ENCODE data around the gene IDE.
"Not testable (repeated sequence)": the region's sequence is repeated elsewhere in the genome, so short reads cannot be mapped to it uniquely, and the experiment has no call there.

IDE gene

GRCh38 chr10:92483539-92483938 is 90.4 kb downstream of the IDE start:
- DNase-seq, result no peak

DNA sequence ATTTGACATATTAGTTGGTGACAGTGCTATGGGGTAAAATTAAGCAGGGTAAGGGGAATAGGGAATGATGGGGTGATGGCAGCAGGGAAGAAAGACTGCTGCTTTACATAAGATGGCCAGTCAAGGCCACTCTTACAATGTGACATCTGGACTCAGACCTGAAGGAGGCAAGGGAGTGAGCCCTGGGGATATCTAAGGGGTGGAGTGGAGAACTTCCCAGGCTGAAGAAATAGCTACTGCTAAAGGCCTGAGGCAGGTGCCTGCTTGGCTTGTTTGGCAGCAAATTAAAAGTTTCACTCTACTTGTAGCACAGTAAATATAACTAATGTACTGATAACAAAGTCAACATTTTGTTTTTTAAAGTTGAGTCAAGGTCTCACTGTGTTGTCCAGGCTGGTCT is 93.5 kb downstream of the IDE start:
- no peak for DNase-seq

DNA sequence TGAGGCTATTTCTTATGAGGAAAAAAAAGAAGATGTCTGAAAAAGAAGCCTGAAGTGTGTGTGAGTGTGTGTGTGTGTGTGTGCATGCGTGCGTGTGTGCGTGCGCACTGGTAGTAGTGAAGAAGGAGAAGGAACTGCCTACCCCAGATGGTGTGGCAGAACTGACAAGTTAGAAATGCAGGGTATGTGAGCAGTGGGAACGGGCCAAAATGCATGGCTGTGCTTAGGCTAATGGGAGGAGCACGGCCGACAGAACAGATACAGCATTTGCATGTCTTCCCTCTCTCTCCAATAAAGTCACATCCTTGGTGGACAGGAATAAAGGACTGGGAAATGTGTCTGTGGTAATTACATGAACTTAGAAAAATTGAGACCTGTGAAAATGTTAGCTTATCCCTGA is 94.3 kb downstream of the IDE start:
- DNase-seq, result no peak

DNA sequence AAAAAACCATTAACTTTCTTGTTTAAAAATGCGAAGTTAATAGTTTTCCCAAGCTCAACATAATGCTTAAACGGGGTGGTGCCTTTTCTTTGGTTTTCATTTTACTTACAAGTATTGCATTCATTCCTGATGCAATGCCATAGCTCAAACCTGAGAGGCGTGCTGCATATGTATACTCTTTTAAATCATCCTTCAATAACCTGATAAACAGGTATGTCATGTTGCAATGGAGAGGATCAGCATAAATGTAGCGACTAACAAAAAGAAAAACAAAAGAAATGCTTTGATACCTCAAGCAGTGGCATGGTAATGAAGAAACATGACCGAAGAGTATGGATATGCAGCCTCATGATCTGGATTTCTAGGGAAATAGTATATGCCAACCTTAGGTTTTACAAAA is 95.4 kb downstream of the IDE start:
- no peak for DNase-seq

DNA sequence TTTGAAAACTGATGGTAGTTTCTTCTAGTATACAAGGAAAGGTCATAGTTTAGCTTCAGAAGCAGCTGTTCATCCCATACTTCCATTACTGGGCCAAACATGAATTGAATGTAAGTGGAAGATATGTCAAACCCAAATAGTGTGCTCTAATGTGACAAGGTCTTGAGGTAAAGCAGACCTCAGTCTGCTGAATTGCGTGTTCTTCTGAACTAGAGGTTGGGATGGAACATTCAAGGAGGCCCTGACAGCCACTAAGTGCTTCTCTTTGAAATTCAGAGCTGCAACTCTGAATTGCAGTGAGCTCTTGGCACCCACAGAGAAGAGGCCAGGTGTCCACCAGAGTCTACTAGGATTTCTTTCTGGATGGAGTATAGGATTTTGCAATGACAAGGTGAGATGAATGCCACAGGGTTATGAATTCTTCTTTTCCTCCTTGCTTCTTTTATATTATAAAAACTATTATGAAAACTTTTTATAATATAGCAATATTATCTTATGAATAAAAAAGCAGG is 98.5 kb downstream of the IDE start:
- no peak for DNase-seq

DNA sequence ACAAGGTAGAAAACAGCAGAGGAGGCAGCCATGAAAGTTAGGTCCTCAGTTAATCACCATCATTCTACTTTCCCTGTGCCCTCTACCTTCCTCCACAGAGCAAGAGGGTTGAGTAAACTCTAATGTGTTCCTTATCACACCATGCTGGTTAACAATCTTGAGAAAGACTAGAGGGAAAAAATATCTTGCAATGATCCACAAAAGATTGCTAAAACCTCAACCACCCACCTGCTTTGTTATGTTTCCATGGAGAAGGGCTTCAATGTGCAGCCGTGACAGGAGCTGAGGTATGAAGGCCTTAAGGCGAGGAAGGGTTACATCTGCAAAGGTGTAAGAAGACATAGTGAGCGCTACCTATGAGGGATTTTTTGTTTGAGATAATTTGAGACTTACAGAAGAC is 103.9 kb downstream of the IDE start:
- DNase-seq, result no peak

- no peak for DNase-seq
Measured at GRCh38 chr10:92464364-92464763, 109.5 kb downstream of the IDE start.

DNA sequence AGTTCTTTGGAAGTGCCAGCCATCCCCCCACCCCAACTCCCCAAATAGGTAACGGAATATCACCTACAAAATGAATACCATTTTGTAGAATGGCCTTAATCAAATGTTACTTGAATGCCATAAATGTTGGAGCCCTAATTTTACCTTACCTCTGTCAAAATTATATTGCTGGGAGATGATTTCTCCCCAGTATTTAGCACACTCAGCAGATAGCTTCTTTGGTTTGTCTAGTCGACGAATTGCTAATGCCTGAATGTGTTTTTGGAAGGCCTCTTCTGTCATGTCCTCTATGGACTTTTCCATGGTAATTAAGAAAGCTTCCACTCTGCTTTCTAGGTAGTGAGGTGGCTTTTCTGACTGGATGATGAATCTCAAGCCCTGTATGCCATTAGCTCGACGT is 110.3 kb downstream of the IDE start:
- DNase-seq, result no peak

DNA sequence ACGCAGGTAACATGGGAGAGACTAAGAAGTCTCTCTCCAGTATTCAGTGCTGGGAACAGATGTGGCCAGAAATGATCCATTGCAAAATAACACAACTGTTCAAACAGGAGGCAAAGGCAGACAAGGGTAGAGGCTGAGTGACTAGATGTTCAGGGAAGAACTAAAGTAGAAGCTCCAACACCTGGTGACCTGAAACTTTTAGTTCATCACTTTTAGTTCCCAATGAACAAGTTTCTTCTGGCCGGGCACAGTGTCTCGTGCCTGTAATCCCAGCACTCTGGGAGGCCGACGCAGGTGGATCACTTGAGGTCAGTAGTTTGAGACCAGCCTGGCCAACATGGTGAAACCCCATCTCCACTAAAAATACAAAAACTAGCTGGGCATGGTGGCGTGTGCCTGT is 118.9 kb downstream of the IDE start:
- not testable (repeated sequence) for DNase-seq

DNA sequence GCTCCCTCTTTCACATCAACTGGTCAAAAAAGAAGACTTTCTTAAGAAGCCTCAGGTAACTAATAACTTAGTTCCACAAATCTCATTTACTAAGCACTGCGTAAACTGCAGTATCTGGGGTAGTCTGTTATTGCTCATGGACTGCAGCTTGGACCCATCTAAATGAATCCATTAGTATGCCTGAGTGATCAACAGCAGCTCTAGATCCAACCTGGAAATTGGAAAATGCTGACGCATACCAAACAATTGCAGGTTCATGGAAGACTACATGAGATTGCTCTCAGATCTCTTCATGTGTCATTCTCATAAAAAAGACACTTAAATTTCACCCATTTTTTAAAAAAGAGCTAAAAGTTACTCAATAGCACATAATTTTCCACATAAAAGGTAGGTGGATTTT is 121.6 kb downstream of the IDE start:
- DNase-seq, result no peak

- DNase-seq, result no peak
Measured at GRCh38 chr10:92451431-92451830, 122.5 kb downstream of the IDE start.

DNA sequence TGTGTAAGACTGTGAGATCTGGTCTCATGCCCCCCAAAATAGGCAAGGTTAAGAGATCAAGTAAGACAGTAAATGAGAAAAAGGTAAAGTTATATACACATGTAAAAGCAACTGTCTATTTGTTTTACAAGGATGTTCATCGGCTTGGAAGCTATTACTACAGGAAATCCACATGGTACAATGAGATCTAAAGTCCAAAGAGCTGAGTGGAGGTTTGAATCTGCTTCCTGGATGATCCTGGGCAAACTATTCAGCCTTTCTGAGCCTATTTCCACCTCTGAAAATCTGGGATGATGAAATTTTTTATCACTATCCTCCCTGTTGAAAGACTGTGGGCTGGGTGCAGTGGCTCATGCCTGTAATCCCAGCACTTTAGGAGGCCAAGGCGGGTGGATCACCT is 123.0 kb downstream of the IDE start:
- no peak for DNase-seq

GRCh38 chr10:92440578-92440977 is 133.3 kb downstream of the IDE start:
- DNase-seq, result no peak

DNA sequence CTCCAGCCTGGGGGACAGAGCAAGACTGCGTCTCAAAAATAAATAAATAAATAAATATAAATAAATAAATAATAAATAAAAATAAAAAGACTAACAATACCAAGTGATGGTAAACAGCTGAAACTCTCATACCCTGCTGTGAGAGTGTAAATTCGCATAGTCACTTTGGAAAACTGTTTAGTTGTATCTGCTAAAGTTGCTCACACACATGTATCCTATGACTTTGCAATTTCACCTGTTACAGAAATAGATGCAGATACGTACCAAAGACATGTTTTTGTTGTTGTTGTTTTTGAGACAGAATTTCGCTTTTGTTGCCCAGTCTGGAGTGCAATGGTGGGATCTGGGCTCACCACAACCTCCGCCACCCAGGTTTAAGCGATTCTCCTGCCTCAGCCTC is 135.7 kb downstream of the IDE start:
- no peak for DNase-seq

DNA sequence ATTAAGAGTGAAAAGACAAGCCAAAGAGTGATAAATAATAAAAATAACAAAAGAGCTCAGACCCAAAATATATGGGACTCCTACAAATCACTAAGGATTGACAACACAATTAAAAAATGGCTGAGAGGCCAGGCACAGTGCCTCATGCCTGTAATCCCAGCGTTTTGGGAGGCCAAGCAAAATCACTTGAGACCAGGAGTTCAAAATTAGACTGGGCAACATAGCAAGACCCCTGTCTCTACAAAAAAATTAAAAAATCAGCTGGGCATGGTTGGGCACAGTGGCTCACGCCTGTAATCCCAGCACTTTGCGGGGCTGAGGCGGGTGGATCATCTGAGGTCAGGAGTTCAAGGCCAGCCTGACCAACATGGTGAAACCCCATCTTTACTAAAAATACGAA is 137.3 kb downstream of the IDE start:
- no peak for DNase-seq

DNA sequence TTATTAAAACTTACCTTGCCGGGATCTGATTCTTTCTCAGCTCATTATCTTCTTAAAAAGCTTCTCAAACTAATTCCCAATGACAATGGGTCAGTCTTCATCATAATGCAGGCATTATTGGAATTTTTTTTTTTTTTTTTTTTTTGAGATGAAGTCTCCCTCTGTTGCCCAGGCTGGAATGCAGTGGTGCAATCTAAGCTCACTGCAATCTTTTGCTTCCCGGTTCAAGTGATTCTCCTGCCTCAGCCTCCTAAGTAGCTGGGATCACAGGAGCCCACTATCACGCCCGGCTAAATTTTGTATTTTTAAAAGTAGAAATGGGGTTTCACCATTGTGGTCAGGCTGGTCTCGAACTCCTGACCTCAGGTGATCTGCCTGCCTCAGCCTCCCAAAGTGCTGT is 137.8 kb downstream of the IDE start:
- not testable (repeated sequence) for DNase-seq

DNA sequence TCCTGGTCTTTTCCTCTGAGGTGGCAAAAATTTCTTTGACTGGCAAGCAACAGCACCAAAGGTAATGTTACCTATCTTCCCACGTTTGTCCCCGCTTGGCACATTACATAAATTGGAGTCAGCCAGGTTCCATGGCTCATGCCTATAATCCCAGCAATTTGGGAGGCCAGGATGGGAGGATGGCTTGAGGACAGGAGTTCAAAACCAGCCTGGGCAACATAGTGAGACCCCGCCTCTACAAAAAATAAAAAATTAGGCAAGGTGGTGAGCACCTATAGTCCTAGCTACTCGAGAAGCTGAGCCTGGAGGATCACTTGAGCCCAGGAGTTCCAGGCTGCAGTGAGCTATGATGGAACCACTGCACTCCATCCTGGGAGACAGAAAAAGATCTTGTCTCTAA is 139.5 kb downstream of the IDE start:
- DNase-seq, result no peak

- no peak for DNase-seq
Measured at GRCh38 chr10:92432596-92432995, 141.3 kb downstream of the IDE start.

DNA sequence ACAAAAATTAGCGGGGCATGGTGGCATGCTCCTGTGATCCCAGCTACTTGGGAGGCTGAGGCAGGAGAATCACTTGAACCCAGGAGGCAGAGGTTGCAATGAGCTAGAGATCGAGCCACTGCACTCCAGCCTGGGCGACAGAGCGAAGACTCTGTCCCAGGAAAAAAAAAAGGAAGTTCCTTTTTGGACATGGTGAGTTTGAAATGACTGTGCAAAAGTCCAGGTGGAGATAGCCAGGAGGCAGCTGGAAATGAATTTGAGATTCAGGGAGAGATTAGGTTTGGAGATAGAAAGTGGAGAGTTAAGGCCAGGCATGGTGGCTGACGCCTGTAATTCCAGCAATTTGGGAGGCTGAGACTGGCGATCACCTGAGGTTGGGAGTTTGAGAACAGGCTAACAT is 143.8 kb downstream of the IDE start:
- DNase-seq, result no peak

GRCh38 chr10:92421550-92421949 is 152.3 kb downstream of the IDE start:
- DNase-seq, result no peak

DNA sequence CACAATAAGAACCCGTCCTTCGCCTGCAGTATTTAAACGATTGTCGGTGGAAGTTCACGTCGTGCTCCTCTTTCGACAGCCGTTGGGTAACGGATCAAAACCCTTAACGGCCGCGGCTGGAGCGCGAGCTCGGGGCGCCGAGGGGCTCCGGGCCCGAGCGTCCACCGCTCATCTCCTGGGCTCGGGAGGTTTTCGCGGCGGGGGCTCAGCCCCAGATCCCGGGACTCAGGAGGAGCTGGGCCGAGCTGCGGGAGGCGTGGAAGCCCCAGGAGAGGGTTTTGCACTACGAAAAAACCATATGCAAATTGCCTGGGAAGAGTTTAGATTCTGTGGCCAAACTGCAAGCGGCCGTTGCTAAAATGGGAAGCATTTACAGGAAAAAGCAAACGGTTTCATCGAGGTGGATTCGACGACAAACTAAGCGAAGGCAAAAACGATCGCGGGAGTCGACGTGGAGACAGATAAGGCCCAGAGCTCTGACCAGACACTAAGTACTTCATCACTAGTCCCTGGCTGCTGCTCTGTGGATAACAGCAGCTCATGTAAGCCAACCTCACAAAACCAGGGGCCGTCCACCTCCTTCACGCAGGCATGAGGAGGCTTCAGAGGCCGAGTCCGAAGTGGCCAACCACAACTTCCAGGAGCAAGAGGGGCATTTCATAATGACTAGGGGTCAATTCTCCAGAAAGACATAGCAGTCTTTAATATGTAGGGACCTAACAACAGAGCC is 153.2 kb downstream of the IDE start:
- no peak for DNase-seq

DNA sequence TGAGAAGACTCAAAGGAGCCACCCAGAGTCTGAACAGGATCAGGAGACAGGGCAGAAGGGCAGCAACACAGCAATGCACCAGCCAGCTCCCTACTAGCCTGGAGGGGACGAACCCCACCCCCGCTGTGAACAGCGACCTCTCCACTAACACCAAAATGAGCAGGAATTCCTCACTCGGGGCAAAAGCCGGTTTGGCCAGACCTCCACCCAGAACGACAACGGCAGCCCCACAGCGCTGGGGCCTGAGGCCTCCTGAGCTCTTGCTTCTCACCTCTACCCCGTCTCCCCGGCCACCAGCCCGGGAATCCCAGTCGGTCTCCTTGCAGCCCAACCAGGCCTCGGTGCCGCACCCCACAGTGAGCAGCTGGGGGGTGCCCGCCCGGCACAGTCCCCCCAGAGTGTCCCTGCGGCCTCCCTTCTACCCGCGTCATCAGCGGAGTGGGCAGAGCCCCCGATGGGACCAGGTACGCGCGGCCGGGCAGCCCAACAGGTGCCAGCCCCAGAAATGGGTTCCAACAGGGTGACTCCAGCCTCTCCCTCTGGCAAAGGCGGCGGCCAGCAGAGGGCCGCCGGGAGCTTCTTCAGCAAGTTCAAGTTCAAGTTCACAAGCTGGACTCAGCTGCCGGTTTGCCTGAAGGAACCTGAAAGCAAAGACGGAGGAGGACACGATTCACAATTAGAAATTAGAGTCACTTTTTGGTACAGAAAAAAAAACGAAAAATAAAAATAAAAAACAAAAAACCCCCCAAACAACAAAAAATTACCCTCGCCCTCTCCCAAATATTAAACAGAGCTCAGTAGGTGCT is 153.9 kb downstream of the IDE start:
- DNase-seq, result no peak

- no peak for DNase-seq
Measured at GRCh38 chr10:92418891-92419290, 155.0 kb downstream of the IDE start.

DNA sequence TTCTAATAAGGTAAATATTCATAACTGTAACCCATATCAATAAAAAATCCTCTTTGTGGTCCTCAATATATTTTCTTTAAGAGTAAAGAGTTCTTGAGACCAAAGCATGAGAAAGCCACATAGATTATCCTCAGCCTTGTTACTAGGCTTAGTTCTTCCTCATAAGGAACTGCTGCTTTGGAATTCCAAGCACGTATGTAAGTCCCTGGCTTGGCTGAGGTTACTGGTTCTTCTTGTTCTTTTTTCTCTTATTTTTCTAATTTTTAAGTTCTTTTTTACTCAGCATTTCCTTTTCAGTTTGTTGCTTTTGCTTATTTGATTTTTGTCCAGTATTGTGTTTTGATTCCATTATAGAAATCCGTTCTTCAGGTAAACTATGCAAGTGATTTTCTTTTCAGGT is 155.7 kb downstream of the IDE start:
- no peak for DNase-seq

Measured in hippocampal formation (tissue), 2 donors.